Activated CD8-positive, alpha-beta T cell treated with anti-CD3 and anti-CD28 coated beads for 36 hours (primary cell): ENCODE results near the gene UNC13B. TPM values are rescaled to one million over a fixed set of nuclear protein-coding genes. Genes with fewer than 3 reads are reported as not detected.

Source experiments
- ATAC-seq: fragments of 200-7000 bp; cut with Tn5 transposase; one replicate; pipeline ENCODE4 v1.10.0; 2021; ENCODE audit warnings: mild to moderate bottlenecking, moderate library complexity
- CTCF ChIA-PET: fragments of 350-600 bp; sonication (Branson Sonifier 250); formaldehyde crosslinking; loops from one replicate; lab custom pipeline; 2021; ENCODE audit warnings: antibody characterized with exemption; lab: Charles Lee
- POLR2A ChIA-PET: fragments of 350-600 bp; sonication (Branson Sonifier 250); formaldehyde crosslinking; loops from one replicate; lab custom pipeline; 2021; ENCODE audit warnings: antibody characterized with exemption; lab: Charles Lee
- DNase-seq: peaks from one replicate; pipeline ENCODE4 v3.0.0-alpha.2; 2020
- H3K27ac Mint-ChIP-seq: one replicate; pipeline ENCODE4 v1.8.0; 2021; ENCODE audit warnings: mild to moderate bottlenecking, mixed read lengths
- H3K27me3 Mint-ChIP-seq: one replicate; pipeline ENCODE4 v1.8.0; 2021; ENCODE audit warnings: mixed read lengths
- H3K36me3 Mint-ChIP-seq: one replicate; pipeline ENCODE4 v1.8.0; 2021; ENCODE audit warnings: low read depth, mixed read lengths
- H3K4me1 Mint-ChIP-seq: one replicate; pipeline ENCODE4 v1.8.0; 2021; ENCODE audit warnings: low read depth, mixed read lengths
- H3K4me3 Mint-ChIP-seq: one replicate; pipeline ENCODE4 v1.8.0; 2021; ENCODE audit warnings: mild to moderate bottlenecking, moderate library complexity, mixed read lengths
- H3K9me3 Mint-ChIP-seq: one replicate; pipeline ENCODE4 v1.8.0; 2021; ENCODE audit warnings: mixed read lengths
- CTCF ChIP-seq: fragments of 200-600 bp; IDR thresholded peaks from one replicate; pipeline ENCODE4 v1.8.0; 2022; ENCODE audit warnings: antibody characterized with exemption, mild to moderate bottlenecking
- intact Hi-C: fragments of 100-400 bp; cut with micrococcal nuclease; formaldehyde crosslinking; loops from one replicate; pipeline ENCODE4 v1.10.0; 2022
- total RNA-seq, 2 experiments: library from RNA; stranded (reverse); gene quantifications; one replicate each; pipeline ENCODE4 v1.2.3, GENCODE V29; 2021

Gene UNC13B
- total RNA-seq, 2 experiments from 2014 or later, result 1.3 to 1.9 TPM

- intact Hi-C loops, result no loop called here
Observed at GRCh38 chr9:35414889-35415288, 253.1 kb downstream of the UNC13B start.

GRCh38 chr9:35415402-35416097, 253.7 kb downstream of the UNC13B start:
- DNase-seq, result no peak
- Mint-ChIP-seq H3K27ac (no peak overlapping the region), H3K36me3 (no peaks in the 10 kb centered on the region), H3K4me1 (no peaks in the 10 kb centered on the region), H3K9me3 (no peaks in the 10 kb centered on the region), H3K27me3 (peaks cover 31% of the 10 kb centered on the region), H3K4me3 (no peak overlapping the region)
- POLR2A ChIA-PET, result no interaction called here
- no peak for TF ChIP-seq CTCF
- intact Hi-C loops, result no loop called here
- ATAC-seq, result no peak
- CTCF ChIA-PET, result interaction anchor here (0.9 to 1.1 kb wide), 3 partner anchors 9 to 61 kb away, joined by 3 to 4 read pairs (median 3); no protein-coding TSS in a partner anchor

More at GRCh38 chr9:35414889-35415288, 253.1 kb downstream of the UNC13B start:
- no peak for DNase-seq
- H3K36me3 Mint-ChIP-seq, result no peaks in the 10 kb centered on the region
- peaks cover 28% of the 10 kb centered on the region for H3K27me3 Mint-ChIP-seq
- no peaks in the 10 kb centered on the region for H3K4me1 Mint-ChIP-seq
- CTCF ChIA-PET, result no interaction called here
- no peak overlapping the region for H3K4me3 Mint-ChIP-seq
- ATAC-seq, result no peak
- H3K27ac Mint-ChIP-seq, result no peak overlapping the region
- no peak for TF ChIP-seq CTCF
- no peaks in the 10 kb centered on the region for H3K9me3 Mint-ChIP-seq
- POLR2A ChIA-PET, result no interaction called here

GRCh38 chr9:35416098-35416427, 254.3 kb downstream of the UNC13B start:
- peaks cover 33% of the 10 kb centered on the region for H3K27me3 Mint-ChIP-seq

GRCh38 chr9:35422346-35422745, 260.5 kb downstream of the UNC13B start:
- intact Hi-C loops, result no loop called here
- H3K27ac Mint-ChIP-seq, result no peak overlapping the region
- H3K27me3 Mint-ChIP-seq, result peaks cover 24% of the 10 kb centered on the region
- no peaks in the 10 kb centered on the region for H3K9me3 Mint-ChIP-seq
- no peaks in the 10 kb centered on the region for H3K4me1 Mint-ChIP-seq
- DNase-seq (no peak), ATAC-seq (no peak)
- no peak for TF ChIP-seq CTCF
- ChIA-PET POLR2A (no interaction called here), CTCF (no interaction called here)
- no peak overlapping the region for H3K4me3 Mint-ChIP-seq
- no peaks in the 10 kb centered on the region for H3K36me3 Mint-ChIP-seq

More at GRCh38 chr9:35416098-35416427, 254.3 kb downstream of the UNC13B start:
- no peak overlapping the region for H3K27ac Mint-ChIP-seq
- POLR2A ChIA-PET, result no interaction called here
- no peak for TF ChIP-seq CTCF
- CTCF ChIA-PET, result interaction anchor here (0.9 to 1.1 kb wide), 3 partner anchors 9 to 60 kb away, joined by 3 to 4 read pairs (median 3); no protein-coding TSS in a partner anchor
- H3K4me1 Mint-ChIP-seq, result no peaks in the 10 kb centered on the region
- no peaks in the 10 kb centered on the region for H3K9me3 Mint-ChIP-seq
- no peak overlapping the region for H3K4me3 Mint-ChIP-seq
- DNase-seq (no peak), ATAC-seq (no peak)
- H3K36me3 Mint-ChIP-seq, result no peaks in the 10 kb centered on the region
- intact Hi-C loops, result no loop called here

GRCh38 chr9:35422753-35423152, 260.9 kb downstream of the UNC13B start:
- H3K27me3 Mint-ChIP-seq, result peaks cover 25% of the 10 kb centered on the region
- ChIA-PET CTCF (no interaction called here), POLR2A (interaction anchor here (0.9 kb wide), 1 partner anchor 34 kb away, joined by 3 read pairs; no protein-coding TSS in a partner anchor)
- intact Hi-C loops, result no loop called here
- no peak for ATAC-seq
- no peak overlapping the region for H3K4me3 Mint-ChIP-seq
- no peak overlapping the region for H3K27ac Mint-ChIP-seq
- H3K4me1 Mint-ChIP-seq, result no peaks in the 10 kb centered on the region
- H3K36me3 Mint-ChIP-seq, result no peaks in the 10 kb centered on the region
- H3K9me3 Mint-ChIP-seq, result no peaks in the 10 kb centered on the region
- TF ChIP-seq CTCF, result no peak
- no peak for DNase-seq
